Left ventricle myocardium superior (tissue), 1 donor: ENCODE measurements around the gene NOSIP. TPM values are rescaled to one million over a fixed set of nuclear protein-coding genes. Genes with fewer than 3 reads are reported as not detected.

ENCODE experiments used
- ATAC-seq: fragments of 200-7000 bp; cut with Tn5 transposase; one replicate; pipeline ENCODE4 v1.9.1; 2020; ENCODE audit warnings: mild to moderate bottlenecking, moderate library complexity
- DNase-seq: peaks from one replicate; pipeline ENCODE4 v3.0.0-alpha.2; 2020
- intact Hi-C: fragments of 100-400 bp; cut with micrococcal nuclease; formaldehyde crosslinking; loops from one replicate; pipeline ENCODE4 v1.11.0; 2022
- total RNA-seq: library from RNA; stranded (reverse); fragmentation: NEBNext Ultra II Directional; extraction: Animal tissue kit (Norgen Biotek cat#: 25700); gene quantifications from one replicate; pipeline ENCODE4 v1.2.1, GENCODE V29; 2021
- donor health status: DM: no; HTN: yes; CAD: no; lungs with severe emphysema.

NOSIP gene
- total RNA-seq, 1 donor from 2014 or later = 46.7 TPM

DNA sequence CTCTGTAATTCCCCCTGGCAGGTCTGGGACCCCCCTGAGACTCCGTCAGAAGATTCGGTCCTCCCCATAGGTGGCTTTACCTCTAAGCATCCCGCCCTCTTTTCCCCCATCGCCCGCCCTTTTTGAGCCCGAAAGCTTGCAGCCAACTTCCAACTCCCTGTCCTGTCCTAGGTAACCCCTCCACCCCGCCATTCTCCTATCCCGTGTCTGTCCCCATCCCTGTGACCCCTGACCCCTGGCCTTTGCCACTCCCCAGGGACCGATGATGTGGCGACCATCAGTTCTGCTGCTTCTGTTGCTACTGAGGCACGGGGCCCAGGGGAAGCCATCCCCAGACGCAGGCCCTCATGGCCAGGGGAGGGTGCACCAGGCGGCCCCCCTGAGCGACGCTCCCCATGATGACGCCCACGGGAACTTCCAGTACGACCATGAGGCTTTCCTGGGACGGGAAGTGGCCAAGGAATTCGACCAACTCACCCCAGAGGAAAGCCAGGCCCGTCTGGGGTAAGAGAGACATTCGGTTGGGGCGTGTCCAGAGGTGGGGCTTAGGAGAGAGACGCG, 52.1 kb downstream of the NOSIP start:
- DNase-seq = peak; percentile 40
- peak; percentile 7 for ATAC-seq
- intact Hi-C loops = no loop called here

DNA sequence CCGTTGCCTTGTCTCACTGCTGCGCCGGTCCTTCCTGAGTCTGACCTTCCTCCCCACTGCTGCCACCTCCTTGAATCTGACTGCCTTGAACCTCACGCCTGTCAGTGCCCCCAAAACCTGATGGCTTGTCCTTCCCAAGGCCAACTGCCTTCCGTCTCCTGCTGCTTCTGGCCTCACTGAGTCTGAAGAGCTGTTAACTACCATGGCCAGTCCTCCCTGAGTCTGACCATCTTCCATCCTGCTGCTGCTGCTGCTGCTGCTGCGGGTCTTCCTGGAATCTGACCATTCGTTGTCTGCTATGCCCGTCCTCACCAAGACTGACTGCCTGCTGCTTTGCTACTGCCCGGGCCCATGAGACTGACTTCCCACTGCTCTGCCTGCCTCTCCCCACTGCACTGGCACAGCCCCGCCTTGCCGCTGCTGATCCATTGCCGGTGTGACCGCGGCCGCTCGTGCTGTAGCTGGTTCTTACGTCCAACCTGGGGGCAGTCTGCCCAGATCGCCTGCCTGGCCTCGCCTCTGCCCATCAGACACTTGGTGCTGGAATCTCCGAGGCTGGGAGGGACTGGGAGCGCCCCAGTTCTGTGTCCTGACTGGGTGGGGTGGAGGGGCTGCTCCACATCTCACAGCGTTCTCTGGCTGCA, 55.4 kb downstream of the NOSIP start:
- intact Hi-C loops = no loop called here
- no peak for ATAC-seq

DNA sequence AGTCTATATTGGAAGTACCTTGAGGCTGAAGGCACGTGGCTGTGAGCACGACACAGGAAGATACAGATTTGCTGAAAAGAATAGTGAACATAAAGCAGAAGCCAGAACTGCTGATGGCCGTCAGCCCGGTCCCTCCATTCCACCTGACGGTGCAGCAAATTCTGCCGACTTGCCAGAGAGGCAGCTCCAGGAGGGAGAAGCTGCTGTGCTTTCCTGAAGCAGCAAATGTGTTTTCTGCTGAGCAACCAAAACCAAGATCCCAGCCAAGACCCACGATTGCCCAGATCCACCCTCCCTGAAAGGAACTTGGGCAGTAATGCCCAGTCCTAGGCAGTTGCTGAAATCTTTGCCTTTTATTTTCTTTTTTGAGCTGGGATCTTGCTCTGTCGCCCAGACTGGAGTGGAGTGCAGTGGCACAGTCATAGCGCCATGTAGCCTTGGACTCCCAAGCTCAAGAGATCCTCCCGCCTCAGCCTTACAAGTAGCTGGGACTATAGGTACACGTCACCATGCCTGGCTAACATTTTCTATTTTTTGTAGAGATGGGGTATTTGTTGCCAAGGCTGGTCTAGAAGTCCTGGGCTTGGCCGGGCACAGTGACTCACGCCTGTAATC, 59.5 kb downstream of the NOSIP start:
- ATAC-seq (peak; percentile 71), DNase-seq (no peak)
- intact Hi-C loops = no loop called here

More for the DNA sequence above, 55.4 kb downstream of the NOSIP start:
- no peak for DNase-seq

DNA sequence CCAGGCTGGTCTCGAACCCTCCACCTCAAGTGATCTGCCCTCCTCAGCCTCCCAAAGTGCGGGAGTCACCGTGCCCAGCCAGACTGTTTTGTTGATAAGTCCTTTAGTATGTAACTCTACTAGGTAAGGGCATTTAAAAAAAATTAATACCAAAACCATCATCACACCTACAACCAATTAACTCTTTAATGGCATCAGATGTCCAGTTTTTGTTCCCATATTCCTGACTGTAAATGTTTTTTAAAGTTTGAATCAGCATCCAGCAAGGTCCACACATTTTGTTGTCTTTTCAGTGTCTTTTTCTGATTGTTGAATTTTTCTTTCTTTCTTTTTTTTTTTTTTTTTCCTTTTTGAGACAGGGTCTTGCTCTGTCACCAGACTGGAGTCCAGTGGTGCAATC, 62.3 kb downstream of the NOSIP start:
- no peak for ATAC-seq
- DNase-seq = no peak
- intact Hi-C loops = no loop called here

GRCh38 chr19:49515767-49516166, 64.6 kb downstream of the NOSIP start:
- peak; percentile 14 for ATAC-seq
- DNase-seq = peak; percentile 55
- intact Hi-C loops = no loop called here

- intact Hi-C loops = no loop called here
- no peak for DNase-seq
- ATAC-seq = no peak
These were observed 66.2 kb downstream of the NOSIP start for GRCh38 chr19:49514151-49514550.

DNA sequence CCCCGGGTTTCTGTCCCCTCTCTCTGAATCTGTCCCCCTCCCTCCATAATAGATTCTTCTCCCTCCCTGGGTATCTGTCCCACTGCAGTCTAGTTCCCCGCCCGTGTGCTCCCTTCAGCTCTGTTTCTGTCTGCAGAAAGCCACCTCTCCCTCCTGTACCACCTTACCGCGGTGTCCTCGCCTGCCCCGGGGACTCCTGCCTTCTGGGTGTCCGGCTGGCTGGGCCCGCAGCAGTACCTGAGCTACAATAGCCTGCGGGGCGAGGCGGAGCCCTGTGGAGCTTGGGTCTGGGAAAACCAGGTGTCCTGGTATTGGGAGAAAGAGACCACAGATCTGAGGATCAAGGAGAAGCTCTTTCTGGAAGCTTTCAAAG, 66.6 kb downstream of the NOSIP start:
- ATAC-seq (no peak), DNase-seq (no peak)
- intact Hi-C loops = no loop called here

- peak; percentile 83 for DNase-seq
- intact Hi-C loops = no loop called here
- ATAC-seq = peak; percentile 84
These were observed 67.2 kb downstream of the NOSIP start for GRCh38 chr19:49512970-49513745.

DNA sequence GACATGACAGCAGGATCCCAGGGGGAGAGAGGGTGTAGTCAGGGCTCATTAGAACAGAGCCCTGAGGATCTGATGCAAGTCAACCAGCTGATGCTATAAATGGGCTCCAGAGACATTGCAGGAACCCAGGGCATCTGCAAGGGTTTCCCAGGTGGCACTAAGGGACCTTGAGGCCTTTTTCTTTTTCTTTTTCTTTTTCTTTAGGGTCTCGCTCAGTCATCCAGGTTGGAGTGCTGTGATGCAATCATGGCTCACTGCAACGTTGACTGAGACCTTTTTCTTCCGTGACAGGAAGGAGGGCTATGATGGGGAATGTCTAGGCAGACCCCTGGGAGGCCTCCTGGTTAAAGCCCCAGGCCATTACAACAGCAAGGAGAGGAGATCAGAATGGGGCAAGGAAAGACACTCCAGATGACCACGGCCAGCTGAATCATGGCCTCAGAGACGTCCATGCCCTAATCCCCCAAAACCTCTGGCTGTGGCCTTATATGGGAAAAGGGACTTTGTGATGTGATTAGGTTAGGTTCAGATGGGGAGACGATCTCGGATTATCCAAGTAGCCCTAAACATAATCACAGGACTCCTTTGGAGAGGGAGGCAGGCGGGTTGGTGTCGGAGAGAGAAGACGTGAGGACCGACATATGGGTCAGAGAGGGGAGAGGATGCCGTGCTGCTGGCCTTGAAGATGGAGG, 72.4 kb downstream of the NOSIP start:
- no peak for DNase-seq
- intact Hi-C loops = loop anchor here (5.0 kb wide), 1 partner anchor 34 kb away; no protein-coding TSS in a partner anchor
- ATAC-seq = no peak

- intact Hi-C loops = loop anchor here (5.0 kb wide), 1 partner anchor 36 kb away; no protein-coding TSS in a partner anchor
- ATAC-seq (peak; percentile 64), DNase-seq (peak; percentile 52)
These were observed 73.7 kb downstream of the NOSIP start for GRCh38 chr19:49506575-49507105.

Other genes starting within 250 kb of the NOSIP start
- 6.5 TPM for gene CD37, start 245.2 kb downstream of the NOSIP start, total RNA-seq
- 62.7 TPM for gene TEAD2, start 218.1 kb downstream of the NOSIP start, total RNA-seq
- not detected for gene DKKL1, start 216.7 kb downstream of the NOSIP start, total RNA-seq
- not detected for gene KASH5, start 192.3 kb downstream of the NOSIP start, total RNA-seq
- not detected for gene PTH2, start 157.1 kb downstream of the NOSIP start, total RNA-seq
- gene GFY, start 155.2 kb downstream of the NOSIP start, total RNA-seq = not detected
- 1.4 TPM for gene SLC17A7, start 139.0 kb downstream of the NOSIP start, total RNA-seq
- gene PIH1D1, start 128.7 kb downstream of the NOSIP start, total RNA-seq = 29.6 TPM
- gene ALDH16A1, start 127.3 kb downstream of the NOSIP start, total RNA-seq = 11.5 TPM
- gene FLT3LG, start 106.3 kb downstream of the NOSIP start, total RNA-seq = 5.9 TPM
- 1,289 TPM for gene RPL13A, start 92.9 kb downstream of the NOSIP start, total RNA-seq
- gene RPS11, start 84.1 kb downstream of the NOSIP start, total RNA-seq = 1,034 TPM
- 84.7 TPM for gene FCGRT, start 67.9 kb downstream of the NOSIP start, total RNA-seq
- gene RCN3, start 52.6 kb downstream of the NOSIP start, total RNA-seq = 8.5 TPM
- gene PRRG2, start 760 bp upstream of the NOSIP start, total RNA-seq = 1.3 TPM
- gene PRR12, start 10.6 kb upstream of the NOSIP start, total RNA-seq = 15.6 TPM
- 100 TPM for gene RRAS, start 59.6 kb upstream of the NOSIP start, total RNA-seq
- gene SCAF1, start 61.7 kb upstream of the NOSIP start, total RNA-seq = 44.9 TPM
- 40.6 TPM for gene IRF3, start 85.3 kb upstream of the NOSIP start, total RNA-seq
- gene BCL2L12, start 85.4 kb upstream of the NOSIP start, total RNA-seq = 11.5 TPM
- gene PRMT1, start 96.7 kb upstream of the NOSIP start, total RNA-seq = 130 TPM
- 0.87 TPM for gene ADM5, start 109.0 kb upstream of the NOSIP start, total RNA-seq
- gene CPT1C, start 110.6 kb upstream of the NOSIP start, total RNA-seq = 3.1 TPM
- gene TSKS, start 182.8 kb upstream of the NOSIP start, total RNA-seq = 0.72 TPM
- gene AP2A1, start 186.4 kb upstream of the NOSIP start, total RNA-seq = 73.1 TPM
- 19.1 TPM for gene FUZ, start 232.7 kb upstream of the NOSIP start, total RNA-seq
- gene MED25, start 237.7 kb upstream of the NOSIP start, total RNA-seq = 68.5 TPM